Measurements from ENCODE around the gene CFAP299. TPM values are rescaled to one million over a fixed set of nuclear protein-coding genes. Genes with fewer than 3 reads are reported as not detected.

The CFAP299 gene
- total and polyA plus RNA-seq, 2 of the 13 experiments (the other 11 are each of a cell fraction or from before 2014, with no cell fraction given) = not detected

DNA sequence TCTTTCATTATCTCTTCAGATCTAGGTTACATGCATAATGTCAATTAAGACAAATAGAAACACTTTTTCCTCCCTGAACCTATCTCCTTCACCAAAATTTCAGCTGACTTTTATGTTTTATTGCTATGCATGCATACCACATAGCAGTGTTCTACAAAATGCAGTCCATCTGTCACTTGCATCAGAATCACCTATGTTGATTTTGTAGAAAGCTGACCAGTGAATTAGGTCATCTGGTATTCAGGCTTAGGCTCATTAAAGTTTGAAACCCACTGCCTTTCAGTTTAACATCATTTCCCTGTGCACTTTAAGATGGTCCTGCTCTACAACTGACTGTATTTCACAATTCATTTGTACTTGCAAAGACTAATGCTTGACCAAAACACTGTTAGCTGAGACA is 277.9 kb downstream of the CFAP299 start:
- Histone ChIP-seq H3K9me3 (ENCODE audit: low read length) (no peaks in the 10 kb centered on the region), H4K20me1 (ENCODE audit: insufficient read depth, low read length) (no peaks in the 10 kb centered on the region), H3K79me2 (ENCODE audit: insufficient read depth, low read length) (no peaks in the 10 kb centered on the region), H3K4me1 (ENCODE audit: insufficient read depth, low read length) (no peaks in the 10 kb centered on the region), H3K36me3 (replicated peaks in 1 of 2; ENCODE audit: control insufficient read depth in 1 of 2, insufficient read depth in 2 of 2, low read length in 2 of 2) (no peaks in the 10 kb centered on the region), H3K4me2 (ENCODE audit: low read depth, low read length) (no peak overlapping the region), H3K27ac (ENCODE audit: extremely low read length, insufficient read depth, low read length) (no peak overlapping the region), H3K27me3 (ENCODE audit: control insufficient read depth in 1 of 2, insufficient read depth in 2 of 2, low read length in 2 of 2) (no peaks in the 10 kb centered on the region; a peak in 1 of 5 replicates), H2AFZ (ENCODE audit: low read length) (no peak overlapping the region), H3K4me3 (replicated peaks in 1 of 3; ENCODE audit: insufficient read depth in 1 of 3, low read depth in 2 of 3, low read length in 3 of 3) (no peak overlapping the region), H3K9ac (ENCODE audit: insufficient read depth, low read depth, low read length) (no peak overlapping the region)
- ATAC-seq = no peak
- no TSS peak for BruUV-seq (replicated peaks)
- ChIA-PET CTCF (ENCODE audit: low intra/inter-chr PET ratio, low total read pairs) (no interaction called here), POLR2A (no interaction called here)
- FAIRE-seq = no peak
- TF ChIP-seq REPIN1 (CRISPR knock-in tag; IDR thresholded peaks at IDR 0.05; ENCODE audit: borderline replicate concordance, low read depth) = no peak
- TF ChIP-seq AGO2 (optimal IDR thresholded peaks at IDR 0.05; ENCODE audit: low read depth, low read length) = no peak
- no peak for TF ChIP-seq HMG20A (CRISPR knock-in tag; IDR thresholded peaks at IDR 0.05; ENCODE audit: borderline replicate concordance)
- no peak for TF ChIP-seq ZNF713 (CRISPR knock-in tag; IDR thresholded peaks at IDR 0.05)
- TF ChIP-seq ZBTB8A (CRISPR knock-in tag; IDR thresholded peaks at IDR 0.05; ENCODE audit: borderline replicate concordance, low read depth) = no peak
- TF ChIP-seq PHF21A (CRISPR knock-in tag; IDR thresholded peaks at IDR 0.05) = no peak
- TF ChIP-seq ZSCAN22 (CRISPR knock-in tag; IDR thresholded peaks at IDR 0.05) = no peak
- no peak for TF ChIP-seq GTF2F1 (IDR thresholded peaks at IDR 0.05; ENCODE audit: low read length)
- no peak for TF ChIP-seq KAT2B (IDR thresholded peaks at IDR 0.05; ENCODE audit: borderline replicate concordance, low read depth, low read length)
- in situ Hi-C loops (cut with HindIII; ENCODE audit: extremely low pct_ligation_motif_present, low pct_unique_long_range_greater_than_20kb) (no loop called here), intact Hi-C loops (cut with micrococcal nuclease; ENCODE audit: unreplicated experiment) (no loop called here)
- no peak for DNase-seq (ENCODE audit: low spot score)

DNA sequence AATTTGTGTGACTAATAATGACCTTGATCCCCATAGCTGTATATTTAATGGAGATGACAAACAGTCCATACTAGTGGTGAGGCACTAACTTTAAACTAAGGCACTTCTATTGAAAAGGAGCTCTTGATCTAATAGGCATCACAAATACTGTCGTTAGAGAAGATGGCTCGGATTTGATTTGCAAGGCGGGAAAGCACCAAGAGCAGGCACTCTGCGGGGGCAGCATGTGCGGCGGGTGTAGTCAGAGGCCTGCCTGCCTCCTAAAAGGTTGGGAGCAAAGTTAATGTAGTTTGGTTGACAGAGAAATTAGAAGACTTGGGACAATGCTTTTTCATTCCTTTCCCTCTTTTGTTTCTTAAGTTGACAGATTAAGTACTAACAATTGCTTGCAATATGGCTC is 278.8 kb downstream of the CFAP299 start:
- no peaks in the 10 kb centered on the region for H3K36me3 ChIP-seq (replicated peaks in 1 of 2; ENCODE audit: control insufficient read depth in 1 of 2, insufficient read depth in 2 of 2, low read length in 2 of 2)
- ChIA-PET CTCF (ENCODE audit: low intra/inter-chr PET ratio, low total read pairs) (no interaction called here), POLR2A (no interaction called here)
- ATAC-seq = no peak
- BruUV-seq (replicated peaks) = no TSS peak
- no peaks in the 10 kb centered on the region for H3K79me2 ChIP-seq (ENCODE audit: insufficient read depth, low read length)
- no peak overlapping the region for H3K4me2 ChIP-seq (ENCODE audit: low read depth, low read length)
- no peak for DNase-seq (ENCODE audit: low spot score)
- in situ Hi-C loops (cut with HindIII; ENCODE audit: extremely low pct_ligation_motif_present, low pct_unique_long_range_greater_than_20kb) (no loop called here), intact Hi-C loops (cut with micrococcal nuclease; ENCODE audit: unreplicated experiment) (no loop called here)
- no peak overlapping the region for H3K9ac ChIP-seq (ENCODE audit: insufficient read depth, low read depth, low read length)
- H3K27ac ChIP-seq (ENCODE audit: extremely low read length, insufficient read depth, low read length) = no peak overlapping the region
- no peaks in the 10 kb centered on the region; a peak in 1 of 5 replicates for H3K27me3 ChIP-seq (ENCODE audit: control insufficient read depth in 1 of 2, insufficient read depth in 2 of 2, low read length in 2 of 2)
- WGBS (ENCODE audit: low lambda C conversion rate) = 58% methylated on average over 6 of the region's 6 CpGs
- FAIRE-seq = no peak
- H3K4me3 ChIP-seq (replicated peaks in 1 of 3; ENCODE audit: insufficient read depth in 1 of 3, low read depth in 2 of 3, low read length in 3 of 3) = no peak overlapping the region
- H3K4me1 ChIP-seq (ENCODE audit: insufficient read depth, low read length) = no peaks in the 10 kb centered on the region
- no peaks in the 10 kb centered on the region for H3K9me3 ChIP-seq (ENCODE audit: low read length)
- no peak overlapping the region for H2AFZ ChIP-seq (ENCODE audit: low read length)
- no peaks in the 10 kb centered on the region for H4K20me1 ChIP-seq (ENCODE audit: insufficient read depth, low read length)
- TF ChIP-seq ZNF768 (CRISPR knock-in tag; IDR thresholded peaks at IDR 0.05) = no peak
- no peak for TF ChIP-seq ZBTB1 (CRISPR knock-in tag; IDR thresholded peaks at IDR 0.05; ENCODE audit: borderline replicate concordance)
- no peak for TF ChIP-seq JARID2 (CRISPR knock-in tag; IDR thresholded peaks at IDR 0.05; ENCODE audit: insufficient replicate concordance)
- TF ChIP-seq ZNF878 (CRISPR knock-in tag; IDR thresholded peaks at IDR 0.05) = no peak
- no peak for TF ChIP-seq ZNF607 (CRISPR knock-in tag; IDR thresholded peaks at IDR 0.05; ENCODE audit: borderline replicate concordance)
- TF ChIP-seq RFXANK (CRISPR knock-in tag; IDR thresholded peaks at IDR 0.05) = no peak
- no peak for TF ChIP-seq ZFP82 (CRISPR knock-in tag; IDR thresholded peaks at IDR 0.05; ENCODE audit: borderline replicate concordance)
- TF ChIP-seq MIER3 (CRISPR knock-in tag; IDR thresholded peaks at IDR 0.05; ENCODE audit: borderline replicate concordance) = no peak
- no peak for TF ChIP-seq ZNF18 (CRISPR knock-in tag; IDR thresholded peaks at IDR 0.05; ENCODE audit: insufficient replicate concordance)
- TF ChIP-seq MYNN (CRISPR knock-in tag; IDR thresholded peaks at IDR 0.05; ENCODE audit: low read depth) = no peak
- no peak for TF ChIP-seq NFKB2 (CRISPR knock-in tag; IDR thresholded peaks at IDR 0.05; ENCODE audit: borderline replicate concordance)
- TF ChIP-seq SOX13 (IDR thresholded peaks at IDR 0.05) = no peak
- no peak for TF ChIP-seq SOX13 (CRISPR knock-in tag; conservative IDR thresholded peaks at IDR 0.05 in 1 of 2, IDR thresholded peaks at IDR 0.05 in 1 of 2)

Measured in HepG2 (cell line).